Prostate gland (tissue), 2 donors: Measurements from ENCODE around the gene ARHGAP42.

Experiments used
- POLR2AphosphoS5 ChIP-seq: sonication (generic); formaldehyde crosslinking; IDR thresholded peaks from one replicate; pipeline ENCODE4 v1.6.1; 2017; ENCODE audit warnings: antibody characterized with exemption
- TF ChIP-seq, protein P1 (sequence below), 4 experiments: fragments of 200-600 bp in 2 of 4; fragments of 450-650 bp in 2 of 4; sonication (generic) in 2 of 4; IDR thresholded peaks; 1 replicate in 3 of 4; 2 replicates in 1 of 4; pipeline ENCODE4 v1.5.1; 2016 to 2019; ENCODE audit warnings: antibody characterized with exemption in 4 of 4, mild to moderate bottlenecking in 2 of 4, moderate library complexity in 2 of 4

GRCh38 chr11:100746448-100746847 lies 59.4 kb downstream of the ARHGAP42 start:
- TF ChIP-seq POLR2AphosphoS5 = no peak
- TF ChIP-seq, protein P1, sequence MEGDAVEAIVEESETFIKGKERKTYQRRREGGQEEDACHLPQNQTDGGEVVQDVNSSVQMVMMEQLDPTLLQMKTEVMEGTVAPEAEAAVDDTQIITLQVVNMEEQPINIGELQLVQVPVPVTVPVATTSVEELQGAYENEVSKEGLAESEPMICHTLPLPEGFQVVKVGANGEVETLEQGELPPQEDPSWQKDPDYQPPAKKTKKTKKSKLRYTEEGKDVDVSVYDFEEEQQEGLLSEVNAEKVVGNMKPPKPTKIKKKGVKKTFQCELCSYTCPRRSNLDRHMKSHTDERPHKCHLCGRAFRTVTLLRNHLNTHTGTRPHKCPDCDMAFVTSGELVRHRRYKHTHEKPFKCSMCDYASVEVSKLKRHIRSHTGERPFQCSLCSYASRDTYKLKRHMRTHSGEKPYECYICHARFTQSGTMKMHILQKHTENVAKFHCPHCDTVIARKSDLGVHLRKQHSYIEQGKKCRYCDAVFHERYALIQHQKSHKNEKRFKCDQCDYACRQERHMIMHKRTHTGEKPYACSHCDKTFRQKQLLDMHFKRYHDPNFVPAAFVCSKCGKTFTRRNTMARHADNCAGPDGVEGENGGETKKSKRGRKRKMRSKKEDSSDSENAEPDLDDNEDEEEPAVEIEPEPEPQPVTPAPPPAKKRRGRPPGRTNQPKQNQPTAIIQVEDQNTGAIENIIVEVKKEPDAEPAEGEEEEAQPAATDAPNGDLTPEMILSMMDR (IDR thresholded peaks at IDR 0.05) = no peak
